ENCODE results near the gene HMG20B.
"Not testable (repeated sequence)": the region's sequence is repeated elsewhere in the genome, so short reads cannot be mapped to it uniquely, and the experiment has no call there.

The HMG20B gene

DNA sequence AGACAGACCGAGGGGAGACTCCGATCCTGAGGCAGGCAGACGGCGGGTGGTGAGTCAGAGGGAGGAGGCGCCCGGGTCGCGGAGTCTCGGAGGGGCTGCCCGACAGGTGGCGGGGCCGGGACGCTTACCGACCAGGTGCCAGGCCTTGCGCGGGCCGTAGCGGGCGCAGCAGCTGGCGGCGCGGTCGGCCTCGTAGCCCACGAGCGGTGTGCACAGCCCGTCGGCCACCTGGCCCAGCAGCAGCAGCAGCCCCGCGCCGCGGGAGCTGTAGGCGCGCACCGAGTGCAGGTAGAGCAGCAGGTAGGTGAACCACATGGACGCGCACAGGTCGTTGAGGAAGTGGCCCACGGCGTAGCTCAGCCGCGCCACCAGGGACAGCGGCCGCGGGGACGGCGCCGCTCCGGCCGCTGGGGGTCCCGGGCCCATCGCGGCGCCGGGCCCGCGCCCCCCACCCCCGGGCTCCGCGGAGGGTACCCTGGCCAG, 15.7 kb upstream of the HMG20B start:
- DNase-seq = no peak

DNA sequence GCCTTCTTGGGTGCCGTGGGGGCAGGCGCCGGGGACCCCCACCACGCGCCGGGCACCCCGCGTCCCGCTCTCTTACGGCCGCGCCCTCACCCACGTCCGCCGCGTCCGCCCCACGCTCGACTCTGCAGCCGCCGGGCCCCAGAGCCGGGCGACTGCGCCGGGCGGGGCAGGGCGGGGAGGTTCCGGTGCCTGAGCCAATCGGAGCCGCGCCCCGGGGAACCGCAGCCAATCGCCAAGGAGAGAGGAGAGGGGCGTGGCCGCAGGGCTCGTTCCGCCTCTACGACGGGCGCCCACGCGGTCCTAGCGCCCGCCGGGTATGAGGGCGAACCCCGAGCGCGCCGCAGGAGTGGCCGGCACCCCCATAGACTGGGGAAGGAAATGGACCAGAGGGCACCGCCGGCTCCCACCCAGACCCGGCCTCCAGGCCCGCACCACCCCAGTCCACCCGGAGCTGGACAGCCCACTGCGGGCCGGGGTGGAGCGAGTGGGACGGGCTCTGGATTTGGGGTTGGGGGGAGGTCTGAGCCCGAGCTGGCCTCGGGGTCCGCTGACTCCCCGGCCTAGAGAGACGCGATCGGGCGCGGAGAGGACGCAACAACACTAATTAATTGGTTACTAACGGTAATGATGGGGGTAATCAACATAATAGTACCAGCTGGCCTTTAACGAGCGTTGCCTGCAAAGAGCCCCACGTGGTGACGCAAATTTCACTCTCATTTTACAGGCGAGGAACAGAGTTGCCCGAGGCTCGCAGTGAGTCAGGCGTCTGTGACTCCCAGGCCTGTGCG, 15.1 kb upstream of the HMG20B start, which contains the start of gene MFSD12:
TSS of gene MFSD12 (minus strand) at position 126 of the 788 bp plus-strand sequence. CDS start 183 bp downstream, outside the sequence.
- DNase-seq = peak; percentile 77 to 88

DNA sequence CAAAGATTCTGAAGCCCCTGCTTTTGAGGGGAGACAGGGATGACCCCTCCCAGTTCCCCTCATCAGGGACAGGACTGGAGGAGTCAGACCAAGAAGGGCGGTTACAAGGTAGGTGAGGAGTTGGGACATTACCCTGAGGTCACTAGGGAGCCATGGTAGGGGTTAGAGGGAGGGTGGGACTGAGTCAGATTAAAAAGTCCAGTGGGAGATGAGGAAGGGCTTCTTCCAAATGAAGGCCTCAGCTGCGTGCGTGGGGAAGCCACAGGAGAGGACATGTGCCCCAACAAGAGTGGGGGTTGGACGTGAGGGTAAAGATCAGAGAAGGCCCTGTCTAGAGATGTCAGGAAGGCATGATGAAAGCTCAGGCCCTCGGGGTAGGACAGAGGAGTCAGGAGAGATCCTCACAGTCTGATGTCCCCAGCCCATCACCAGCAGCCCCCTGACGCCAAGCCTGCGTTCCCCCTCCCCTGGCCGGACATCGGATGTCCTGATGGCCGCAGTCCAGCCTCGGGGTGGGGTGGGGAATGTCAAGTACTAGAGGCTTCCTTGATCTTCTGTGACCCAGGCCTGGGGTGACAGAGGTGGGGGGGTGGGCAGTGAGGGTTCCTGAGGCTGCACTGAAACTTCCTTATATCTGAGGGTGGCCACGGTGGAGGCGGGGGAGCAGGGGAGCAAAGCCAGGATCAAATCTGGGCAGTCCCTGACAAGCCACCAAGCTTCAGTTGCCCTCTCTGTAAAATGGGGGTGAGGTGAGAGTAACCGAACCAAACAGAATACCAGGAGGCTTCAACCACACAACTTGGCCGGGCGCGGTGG, 8.8 kb upstream of the HMG20B start:
- DNase-seq = no peak

DNA sequence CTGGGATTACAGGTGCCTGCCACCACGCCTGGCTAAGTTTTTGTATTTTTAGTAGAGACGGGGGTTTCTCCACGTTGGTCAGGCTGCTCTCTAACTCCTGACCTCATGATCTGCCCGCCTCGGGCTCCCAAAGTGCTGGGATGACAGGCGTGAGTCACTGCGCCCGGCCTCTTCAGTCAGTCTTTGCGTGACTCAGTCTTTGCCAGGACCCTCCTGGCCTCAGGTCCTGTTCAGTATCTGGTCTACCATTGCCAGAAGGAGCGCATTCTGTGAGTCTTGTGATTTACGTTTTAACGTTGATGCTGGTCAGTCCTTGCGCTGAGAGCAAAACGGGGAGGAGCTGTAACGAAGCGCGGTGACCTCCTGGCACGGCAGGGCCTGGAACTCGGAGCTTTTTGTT, 7.6 kb upstream of the HMG20B start:
- DNase-seq = no peak

DNA sequence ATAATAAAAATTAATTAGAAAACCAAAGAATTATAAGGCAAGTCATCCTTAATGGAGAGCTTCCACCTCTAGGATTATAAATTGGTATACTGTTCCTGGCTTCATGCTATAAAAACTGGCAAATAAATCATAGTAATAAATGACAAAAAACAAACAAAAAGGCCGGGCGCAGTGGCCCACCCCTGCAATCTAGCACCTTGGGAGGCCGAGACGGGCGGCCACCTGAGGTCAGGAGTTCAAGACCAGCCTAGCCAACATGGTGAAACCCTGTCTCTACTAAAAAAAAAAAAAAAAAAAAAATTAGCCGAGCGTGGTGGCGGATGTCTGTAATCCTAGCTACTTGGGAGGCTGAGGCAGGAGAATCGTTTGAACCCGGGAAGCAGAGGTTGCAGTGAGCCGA, 2.7 kb upstream of the HMG20B start:
- not testable (repeated sequence) for DNase-seq

DNA sequence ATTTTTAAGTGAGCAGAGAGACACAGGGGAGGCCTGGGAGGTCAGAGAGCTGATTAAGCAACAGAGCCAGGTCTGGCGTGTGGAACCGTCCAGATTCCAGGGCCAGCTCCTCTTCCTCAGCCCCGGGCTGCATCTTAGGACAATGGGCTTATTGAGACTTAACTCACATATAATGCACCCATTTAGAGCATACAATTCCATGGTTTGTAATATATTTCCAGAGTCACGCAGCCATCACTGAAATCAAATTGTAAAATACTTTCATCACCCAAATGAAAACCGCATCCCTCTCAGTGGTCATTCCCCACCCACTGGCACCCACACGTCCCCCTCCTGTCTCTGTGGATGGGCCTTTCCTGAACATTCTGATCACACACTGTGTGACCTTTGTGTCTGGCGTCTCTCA, 2.1 kb upstream of the HMG20B start:
- no peak for DNase-seq

DNA sequence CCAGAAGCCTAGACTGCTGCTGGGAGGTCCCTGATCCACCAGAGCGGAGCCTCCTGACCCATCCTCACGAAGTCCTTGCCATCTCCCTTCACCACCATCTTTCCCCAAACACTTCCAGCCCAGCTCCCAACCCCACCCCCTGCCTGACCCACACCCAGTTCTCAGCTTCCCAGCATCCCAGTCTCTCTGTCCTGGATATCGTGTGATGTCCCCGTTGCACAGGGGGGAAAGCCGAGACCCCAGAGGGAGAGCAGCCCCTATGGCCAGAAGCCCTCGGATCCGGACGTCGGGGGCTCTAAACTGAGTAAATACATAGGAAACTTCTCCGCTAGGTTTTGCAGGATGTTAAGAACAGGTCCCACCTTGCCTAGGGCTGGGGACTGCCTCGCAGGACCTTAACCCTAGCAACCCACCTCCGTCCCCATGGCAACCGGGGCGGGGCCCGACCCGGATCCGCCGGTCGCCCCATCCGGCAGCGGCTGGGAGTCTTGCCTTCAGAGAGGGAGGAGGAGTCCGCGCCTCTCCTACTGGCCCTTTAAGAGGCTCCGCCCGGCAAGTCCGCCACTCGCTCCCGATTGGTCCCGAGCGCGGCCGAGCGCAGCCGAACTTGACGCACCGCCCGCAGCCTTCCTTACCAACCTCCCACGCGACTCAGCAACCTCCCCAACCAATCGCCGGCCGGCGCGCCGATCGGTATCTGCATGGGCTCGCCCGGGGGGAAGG, 451 bp upstream of the HMG20B start:
- peak; percentile 94 to 96 for DNase-seq

DNA sequence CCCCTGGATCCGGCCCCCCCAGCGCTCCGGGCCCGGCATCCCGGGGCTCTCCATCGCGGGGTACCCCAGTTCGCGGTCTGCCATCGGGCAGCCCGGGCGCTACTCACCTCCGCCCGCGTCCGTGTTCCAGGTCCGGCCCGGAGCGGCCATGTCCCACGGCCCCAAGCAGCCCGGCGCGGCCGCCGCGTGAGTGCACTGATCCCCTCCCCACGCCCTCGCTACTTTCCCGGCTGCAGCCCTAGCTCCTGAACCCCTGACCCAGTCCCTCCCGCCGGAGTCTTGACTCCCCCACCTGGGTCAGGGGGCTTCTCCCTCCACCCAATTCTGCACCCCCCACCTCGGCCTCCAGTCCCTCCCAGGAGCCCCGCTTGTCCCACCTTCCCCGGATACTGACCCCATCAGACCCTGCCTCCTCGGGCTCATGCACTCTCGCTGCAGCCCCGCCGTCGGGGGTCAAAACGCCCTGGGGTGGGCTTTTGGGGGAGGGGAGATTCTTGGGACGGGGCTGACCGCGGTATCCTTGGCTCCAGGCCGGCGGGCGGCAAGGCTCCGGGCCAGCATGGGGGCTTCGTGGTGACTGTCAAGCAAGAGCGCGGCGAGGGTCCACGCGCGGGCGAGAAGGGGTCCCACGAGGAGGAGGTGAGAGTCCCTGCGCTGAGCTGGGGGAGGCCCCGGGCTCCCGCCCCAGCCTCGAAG, 566 bp downstream of the HMG20B start:
- DNase-seq = no peak

DNA sequence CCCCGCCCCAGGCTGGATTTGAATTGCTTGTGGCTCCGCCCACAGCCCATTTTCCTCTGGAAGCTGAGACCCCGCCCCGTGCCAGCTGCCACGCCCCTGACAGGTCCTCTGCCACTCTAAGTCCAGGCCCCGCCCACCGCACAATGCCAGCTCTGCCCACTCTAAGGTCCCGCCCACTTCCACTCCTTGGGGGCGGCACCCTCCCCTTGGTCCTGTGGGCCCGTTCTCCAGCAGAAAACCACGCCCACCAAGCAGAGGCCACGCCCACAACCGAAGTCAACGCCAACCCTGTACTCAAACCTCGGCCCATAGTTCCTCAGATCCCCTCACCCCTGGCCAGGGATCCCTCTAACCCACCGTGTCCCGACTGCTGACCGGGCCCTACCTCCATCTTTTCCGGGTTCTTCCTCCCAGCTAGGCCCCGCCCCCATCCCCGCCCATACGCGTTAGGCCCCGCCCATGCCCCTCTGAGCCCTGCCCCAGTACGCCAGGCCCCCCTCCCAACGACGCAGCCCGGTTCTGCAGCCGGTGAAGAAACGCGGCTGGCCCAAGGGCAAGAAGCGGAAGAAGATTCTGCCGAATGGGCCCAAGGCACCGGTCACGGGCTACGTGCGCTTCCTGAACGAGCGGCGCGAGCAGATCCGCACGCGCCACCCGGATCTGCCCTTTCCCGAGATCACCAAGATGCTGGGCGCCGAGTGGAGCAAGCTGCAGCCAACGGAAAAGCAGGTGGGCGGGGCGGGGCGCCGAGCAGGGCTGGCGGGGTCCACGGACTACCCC, 1.3 kb downstream of the HMG20B start:
- peak; percentile 54 to 56 for DNase-seq

DNA sequence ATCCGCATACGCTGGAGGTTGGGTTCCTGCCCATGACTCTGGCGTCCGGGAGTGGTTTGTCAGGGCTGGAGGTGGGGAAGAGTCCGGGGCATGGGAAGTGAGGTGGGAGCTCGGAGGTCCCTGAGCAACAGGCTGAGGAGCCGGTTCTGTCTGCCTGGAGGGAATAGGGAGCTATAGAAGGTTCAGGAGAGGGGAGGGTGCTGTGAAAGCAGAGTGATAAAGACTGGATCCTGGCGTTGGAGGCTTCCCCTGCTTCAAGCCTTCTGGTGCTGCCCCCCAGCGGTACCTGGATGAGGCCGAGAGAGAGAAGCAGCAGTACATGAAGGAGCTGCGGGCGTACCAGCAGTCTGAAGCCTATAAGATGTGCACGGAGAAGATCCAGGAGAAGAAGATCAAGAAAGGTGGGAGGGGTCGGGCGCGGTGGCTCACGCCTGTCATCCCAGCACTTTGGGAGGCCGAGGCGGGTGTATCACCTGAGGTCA, 2.6 kb downstream of the HMG20B start:
- no peak for DNase-seq

DNA sequence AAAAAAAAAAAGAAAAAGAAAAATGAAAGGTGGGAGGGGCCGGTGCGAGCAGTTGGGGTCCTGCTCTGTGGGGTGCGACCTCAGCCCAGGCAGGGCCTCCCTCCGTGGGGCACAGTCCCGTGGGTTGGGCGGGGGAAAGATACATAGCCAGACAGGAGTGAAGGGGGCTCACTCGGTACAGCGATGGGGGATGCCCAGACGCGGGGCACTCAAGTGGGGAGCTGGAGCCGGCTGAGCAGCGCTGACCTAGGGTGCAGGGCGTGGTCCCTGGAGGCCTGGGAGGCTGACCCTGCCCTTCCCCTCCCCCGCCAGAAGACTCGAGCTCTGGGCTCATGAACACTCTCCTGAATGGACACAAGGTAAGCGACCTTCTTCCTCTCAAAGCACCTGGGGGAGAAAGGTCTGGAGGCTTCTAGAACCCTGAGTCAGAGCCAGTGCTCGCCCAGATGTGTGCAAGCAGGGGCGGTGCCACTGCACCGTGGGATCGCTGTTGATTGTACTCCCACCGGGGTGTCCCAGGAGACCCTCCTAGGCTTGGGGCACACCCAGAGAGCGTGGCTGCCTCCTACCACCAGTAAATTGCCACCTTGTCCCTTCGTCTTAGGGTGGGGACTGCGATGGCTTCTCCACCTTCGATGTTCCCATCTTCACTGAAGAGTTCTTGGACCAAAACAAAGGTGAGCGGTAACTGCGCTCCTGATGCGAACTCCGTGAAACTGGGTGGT, 3.4 kb downstream of the HMG20B start:
- no peak for DNase-seq

DNA sequence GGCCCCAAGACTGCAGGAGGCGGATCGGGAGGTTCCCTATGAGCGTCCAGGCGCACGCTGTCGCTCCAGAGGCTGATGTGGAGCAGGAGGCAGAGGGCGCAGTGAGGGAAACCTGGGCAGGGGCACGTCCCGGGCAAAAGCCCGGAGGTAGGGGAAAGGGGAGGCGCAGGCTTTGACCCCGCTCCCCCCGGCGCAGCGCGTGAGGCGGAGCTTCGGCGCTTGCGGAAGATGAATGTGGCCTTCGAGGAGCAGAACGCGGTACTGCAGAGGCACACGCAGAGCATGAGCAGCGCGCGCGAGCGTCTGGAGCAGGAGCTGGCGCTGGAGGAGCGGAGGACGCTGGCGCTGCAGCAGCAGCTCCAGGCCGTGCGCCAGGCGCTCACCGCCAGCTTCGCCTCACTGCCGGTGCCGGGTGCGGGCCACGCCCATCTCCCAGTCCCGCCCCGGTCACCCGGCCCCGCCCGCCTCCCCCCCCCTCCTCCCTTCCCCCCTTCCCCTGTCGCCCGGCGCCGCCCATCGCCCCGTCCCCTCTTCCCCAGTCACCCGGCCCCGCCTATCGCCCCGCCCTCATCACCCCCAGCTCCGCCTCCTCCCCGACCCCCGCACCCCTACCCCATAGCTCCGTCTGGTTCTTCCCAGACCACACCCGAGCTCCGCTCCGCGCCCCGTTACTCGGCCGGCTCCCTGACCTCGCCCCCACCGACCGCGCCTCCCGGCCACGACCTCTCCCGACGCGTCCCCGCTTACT, 4.1 kb downstream of the HMG20B start:
- peak in 1 of 2 experiments; percentile 31 for DNase-seq

DNA sequence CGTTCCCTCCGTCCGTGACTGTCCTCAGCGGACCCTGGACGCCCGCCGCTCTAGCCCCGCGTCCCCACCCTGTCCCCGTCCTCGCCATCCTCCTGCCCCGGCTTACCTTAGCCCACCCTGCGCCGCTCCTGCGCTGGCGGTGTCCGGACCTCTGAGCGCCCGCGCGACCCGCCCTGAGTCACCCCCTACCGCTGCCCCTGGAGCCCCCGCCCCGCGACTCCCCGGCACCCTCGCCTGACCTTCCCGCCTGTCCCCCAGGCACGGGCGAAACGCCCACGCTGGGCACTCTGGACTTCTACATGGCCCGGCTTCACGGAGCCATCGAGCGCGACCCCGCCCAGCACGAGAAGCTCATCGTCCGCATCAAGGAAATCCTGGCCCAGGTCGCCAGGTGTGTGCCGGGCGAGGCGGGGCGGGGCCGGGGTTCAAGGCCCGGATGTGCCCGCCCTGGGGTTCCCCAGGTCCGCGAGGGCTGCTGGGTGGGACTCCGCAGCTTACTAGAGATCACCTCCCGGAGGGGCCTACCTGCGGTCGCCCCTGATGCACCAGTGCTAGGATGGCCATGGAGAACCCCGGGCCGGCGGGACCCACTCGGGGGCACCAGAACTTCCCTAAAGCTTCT, 5.1 kb downstream of the HMG20B start:
- DNase-seq = peak in 1 of 2 experiments; percentile 35

DNA sequence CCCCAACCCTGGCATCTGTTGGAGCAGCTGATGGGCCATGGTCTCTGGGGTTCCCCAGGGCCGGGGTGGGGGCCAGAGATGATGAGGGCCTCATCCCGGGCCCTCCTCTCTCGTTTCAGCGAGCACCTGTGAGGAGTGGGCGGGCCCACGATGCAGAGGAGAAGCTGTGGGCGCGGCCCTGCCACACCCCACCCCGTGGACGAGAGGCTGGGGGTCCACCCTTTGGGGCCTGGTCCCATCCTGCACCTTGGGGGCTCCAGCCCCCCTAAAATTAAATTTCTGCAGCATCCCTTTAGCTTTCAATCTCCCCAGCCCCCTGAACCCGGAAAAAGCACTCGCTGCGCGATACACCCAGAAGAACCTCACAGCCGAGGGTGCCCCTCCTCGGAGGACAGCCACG, 5.6 kb downstream of the HMG20B start:
- no peak for DNase-seq

DNA sequence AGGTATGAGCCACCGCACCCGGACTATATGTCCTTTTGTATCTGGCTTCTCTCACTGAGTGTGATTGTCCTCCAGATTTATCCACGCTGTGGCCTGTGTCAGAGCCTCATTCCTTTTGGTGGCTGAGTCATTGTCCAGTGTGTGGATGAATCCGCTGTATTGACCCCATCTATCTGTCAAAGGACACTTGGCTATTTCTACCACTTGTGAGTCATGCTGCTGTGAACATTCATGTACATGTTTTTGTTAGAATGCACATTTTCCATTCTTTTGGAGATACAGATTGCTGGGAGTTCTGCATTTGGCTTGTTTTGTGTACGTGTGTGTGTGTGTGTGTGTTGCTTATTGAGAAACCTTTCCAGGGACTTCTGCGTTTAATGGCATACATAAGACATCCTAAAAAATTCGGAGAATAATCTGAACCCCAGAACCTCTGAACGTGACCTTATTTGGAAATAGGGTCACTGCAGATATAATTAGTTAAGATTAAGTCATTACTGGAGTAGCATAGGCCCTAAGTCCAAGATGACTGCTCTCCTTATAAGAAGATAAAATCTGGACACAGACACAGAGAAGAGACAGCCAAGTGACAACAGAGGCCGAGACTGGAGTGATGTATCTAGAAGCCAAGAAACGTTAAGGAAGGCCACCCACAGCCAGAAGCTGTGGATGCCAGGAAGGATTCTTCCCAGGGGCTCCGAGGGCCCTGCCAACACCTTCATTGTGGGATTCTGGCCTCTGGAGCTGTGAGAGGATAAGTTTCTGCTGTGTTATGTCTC, 7.6 kb downstream of the HMG20B start:
- no peak for DNase-seq

DNA sequence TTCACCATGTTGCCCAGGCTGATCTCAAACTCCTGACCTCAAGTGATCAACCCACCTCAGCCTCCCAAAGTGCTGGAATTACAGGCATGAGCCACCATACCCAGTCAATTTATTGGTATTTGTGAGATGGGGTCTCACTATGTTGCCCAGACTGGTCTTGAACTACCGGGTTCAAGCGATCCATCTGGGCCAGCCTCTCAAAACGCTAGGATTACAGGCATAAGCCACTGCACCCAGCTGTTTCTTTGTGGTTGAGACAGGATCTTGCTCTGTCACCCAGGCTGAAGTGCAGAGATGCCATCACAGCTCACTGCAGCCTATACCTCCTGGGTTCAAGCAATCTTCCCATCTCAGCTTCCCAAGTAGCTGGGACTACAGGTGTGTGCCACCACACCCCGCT, 9.0 kb downstream of the HMG20B start:
- not testable (repeated sequence) for DNase-seq

DNA sequence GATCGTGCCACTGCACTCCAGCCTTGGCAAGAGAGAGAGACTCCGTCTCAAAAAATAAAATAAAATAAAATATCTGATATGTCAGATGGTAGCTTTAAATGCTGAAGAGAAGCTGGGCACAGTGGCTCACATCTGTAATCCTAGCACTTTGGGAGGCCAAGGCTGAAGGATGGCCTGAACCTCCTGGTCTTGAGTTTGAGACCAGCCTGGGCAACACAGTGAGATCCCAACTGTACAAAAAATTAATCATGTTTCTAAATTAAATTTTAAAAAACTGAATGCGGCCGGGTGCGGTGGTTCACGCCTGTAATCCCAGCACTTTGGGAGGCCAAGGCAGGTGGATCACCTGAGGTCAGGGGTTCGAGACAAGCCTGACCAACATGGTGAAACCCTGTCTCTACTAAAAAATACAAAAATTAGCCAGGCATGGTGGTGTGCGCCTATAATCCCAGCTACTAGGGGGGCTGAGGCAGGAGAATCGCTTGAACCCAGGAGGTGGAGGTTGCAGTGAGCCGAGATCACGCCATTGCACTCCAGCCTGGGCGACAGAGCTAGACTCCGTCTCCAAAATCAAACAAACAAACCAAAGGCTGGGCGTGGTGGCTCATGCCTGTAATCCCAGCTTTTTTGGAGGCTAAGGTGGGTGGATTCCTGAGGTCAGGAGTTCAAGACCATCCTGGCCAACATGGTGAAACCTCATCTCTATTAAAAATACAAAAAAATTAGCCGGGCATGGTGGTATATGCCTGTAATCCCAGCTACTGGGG, 11.5 kb downstream of the HMG20B start:
- DNase-seq = not testable (repeated sequence)

Measured in NCI-H1930 (cell line).